Effector memory CD8-positive, alpha-beta T cell (primary cell): Measurements from ENCODE around the gene DISP1.
A peak's percentile ranks its signal among the peaks of the same experiment; 100 is the strongest.
"Not testable (repeated sequence)": the region's sequence is repeated elsewhere in the genome, so short reads cannot be mapped to it uniquely, and the experiment has no call there.

ENCODE experiments used
- ATAC-seq: fragments of 150-1000 bp; cut with Tn5 transposase; replicated peaks from 2 replicates; pipeline ENCODE4 v1.10.0; 2021; ENCODE audit warnings: mild to moderate bottlenecking, moderate library complexity
- DNase-seq, 3 experiments: peaks; one replicate each; pipeline ENCODE4 v3.0.0; 2021
- H3K27ac Mint-ChIP-seq, 2 donors: one replicate each; pipeline ENCODE4 v1.8.0; 2022; ENCODE audit warnings: mild to moderate bottlenecking in 2 of 2, mixed read lengths in 2 of 2, moderate library complexity in 2 of 2
- H3K27me3 Mint-ChIP-seq, 2 donors: one replicate each; pipeline ENCODE4 v1.8.0; 2022; ENCODE audit warnings: mixed read lengths in 2 of 2
- H3K36me3 Mint-ChIP-seq: one replicate; pipeline ENCODE4 v1.8.0; 2022; ENCODE audit warnings: mild to moderate bottlenecking, moderate library complexity, mixed read lengths; ENCODE audit not compliant: insufficient read depth
- H3K4me1 Mint-ChIP-seq, 2 donors: one replicate each; pipeline ENCODE4 v1.8.0; 2022; ENCODE audit warnings: low read depth in 2 of 2, mixed read lengths in 2 of 2
- H3K4me3 Mint-ChIP-seq, 2 donors: one replicate each; pipeline ENCODE4 v1.8.0; 2022; ENCODE audit warnings: mild to moderate bottlenecking in 2 of 2, mixed read lengths in 2 of 2, moderate library complexity in 2 of 2
- H3K9me3 Mint-ChIP-seq, 2 donors: one replicate each; pipeline ENCODE4 v1.8.0; 2022; ENCODE audit warnings: mixed read lengths in 2 of 2

Gene DISP1

DNA sequence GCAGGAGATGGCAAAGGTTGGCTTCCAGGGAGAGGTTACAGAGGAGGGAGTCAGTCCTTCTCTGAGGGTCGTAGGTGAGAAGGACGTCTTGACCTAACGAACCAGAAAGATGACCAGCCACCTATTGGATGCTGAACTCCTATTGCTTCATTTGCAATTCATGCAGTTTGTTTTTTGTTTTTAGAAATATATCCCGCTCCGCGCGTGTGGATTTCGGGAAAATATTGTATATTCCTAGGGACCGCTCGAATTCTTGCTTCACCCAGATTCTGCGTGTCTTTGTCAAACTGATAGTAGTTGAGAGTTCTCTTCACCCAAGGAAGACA, 564 bp downstream of the DISP1 start:
- H3K27me3 Mint-ChIP-seq: no peaks in the 10 kb centered on the region
- peaks cover 21 to 24% of the 10 kb centered on the region in 2 donors for H3K4me1 Mint-ChIP-seq
- H3K36me3 Mint-ChIP-seq: peaks cover 2% of the 10 kb centered on the region
- H3K9me3 Mint-ChIP-seq: peaks cover 0 to 6% of the 10 kb centered on the region in 2 donors
- DNase-seq (no peak), ATAC-seq (no peak)
- H3K27ac Mint-ChIP-seq: peak overlapping the region; percentile 88 to 94
- H3K4me3 Mint-ChIP-seq: peak overlapping the region; percentile 95

DNA sequence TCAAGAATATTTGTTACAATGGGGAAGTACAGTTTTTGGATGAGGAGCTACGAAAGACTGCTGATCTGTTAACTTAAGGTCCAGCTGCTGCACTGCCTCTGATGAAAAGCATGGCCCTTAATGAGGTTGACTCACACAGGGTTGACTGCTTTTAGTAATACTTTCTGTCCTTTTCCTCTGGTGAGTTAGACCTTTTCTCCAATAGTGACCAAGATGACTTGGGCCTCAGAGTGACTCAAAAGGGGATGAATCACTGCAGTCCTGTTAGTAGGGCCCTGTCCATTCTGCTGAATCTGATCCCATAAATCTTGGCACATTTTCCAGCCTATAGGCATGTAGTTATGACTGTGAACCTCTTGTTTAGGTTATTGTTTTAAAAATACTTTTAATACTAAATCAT, 2.7 kb downstream of the DISP1 start:
- ATAC-seq: no peak
- peaks cover 24 to 25% of the 10 kb centered on the region in 2 donors for H3K4me1 Mint-ChIP-seq
- no peaks in the 10 kb centered on the region for H3K27me3 Mint-ChIP-seq
- no peak overlapping the region for H3K4me3 Mint-ChIP-seq
- DNase-seq: no peak
- H3K27ac Mint-ChIP-seq: no peak overlapping the region
- peaks cover 2% of the 10 kb centered on the region for H3K36me3 Mint-ChIP-seq
- peaks cover 0 to 6% of the 10 kb centered on the region in 2 donors for H3K9me3 Mint-ChIP-seq

DNA sequence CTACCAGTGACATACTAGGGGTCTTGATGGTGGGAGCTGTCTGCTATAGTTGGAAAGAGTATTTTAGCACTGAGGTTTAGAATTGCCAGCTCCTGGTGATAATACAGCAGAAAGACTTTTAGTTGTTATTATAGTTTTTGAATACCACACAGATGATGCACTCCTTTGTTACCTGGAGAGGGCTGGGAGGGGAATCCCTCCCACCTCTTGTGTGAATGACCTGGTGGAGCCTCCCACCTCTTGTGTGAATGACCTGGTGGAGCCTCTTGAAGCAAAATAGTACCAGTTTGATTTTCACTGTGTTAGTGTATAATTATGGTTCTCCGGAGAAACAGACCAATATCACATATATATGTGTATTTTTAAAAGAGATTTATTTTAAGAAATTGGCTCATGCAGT, 3.3 kb downstream of the DISP1 start:
- no peaks in the 10 kb centered on the region for H3K27me3 Mint-ChIP-seq
- no peak for DNase-seq
- H3K9me3 Mint-ChIP-seq: peaks cover 0 to 6% of the 10 kb centered on the region in 2 donors
- no peak overlapping the region for H3K27ac Mint-ChIP-seq
- H3K4me3 Mint-ChIP-seq: no peak overlapping the region
- peaks cover 2% of the 10 kb centered on the region for H3K36me3 Mint-ChIP-seq
- no peak for ATAC-seq
- peaks cover 24 to 28% of the 10 kb centered on the region in 2 donors for H3K4me1 Mint-ChIP-seq

DNA sequence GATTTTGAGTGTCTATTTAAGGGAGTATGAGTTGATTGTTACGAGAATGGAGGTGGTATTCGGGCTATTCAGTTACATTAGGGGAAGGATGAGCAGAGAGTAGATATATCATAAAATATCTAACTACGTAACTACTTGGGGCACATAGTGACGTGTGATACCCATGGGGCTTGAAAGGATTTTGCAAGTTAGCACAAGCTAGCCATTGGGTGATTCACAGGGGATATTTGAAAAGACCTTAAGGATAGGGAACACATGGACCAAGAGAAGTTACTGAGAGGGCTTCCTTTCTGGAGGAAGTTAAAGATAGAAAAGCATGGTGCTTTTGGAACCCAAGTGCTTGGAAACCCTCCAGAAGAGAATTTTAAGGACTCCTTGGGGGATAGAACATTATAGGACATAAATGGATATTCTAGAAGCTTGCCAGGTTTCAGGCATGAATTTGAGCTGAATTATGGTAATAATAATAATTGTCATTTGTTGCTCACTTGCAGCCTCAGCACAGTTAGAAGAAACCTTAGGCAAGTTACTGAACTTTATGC, 5.4 kb downstream of the DISP1 start:
- Mint-ChIP-seq H3K4me1 (peaks cover 16 to 20% of the 10 kb centered on the region in 2 donors), H3K27me3 (no peaks in the 10 kb centered on the region), H3K4me3 (no peak overlapping the region), H3K27ac (no peak overlapping the region), H3K9me3 (no peaks in the 10 kb centered on the region), H3K36me3 (no peaks in the 10 kb centered on the region)
- DNase-seq (no peak), ATAC-seq (no peak)

DNA sequence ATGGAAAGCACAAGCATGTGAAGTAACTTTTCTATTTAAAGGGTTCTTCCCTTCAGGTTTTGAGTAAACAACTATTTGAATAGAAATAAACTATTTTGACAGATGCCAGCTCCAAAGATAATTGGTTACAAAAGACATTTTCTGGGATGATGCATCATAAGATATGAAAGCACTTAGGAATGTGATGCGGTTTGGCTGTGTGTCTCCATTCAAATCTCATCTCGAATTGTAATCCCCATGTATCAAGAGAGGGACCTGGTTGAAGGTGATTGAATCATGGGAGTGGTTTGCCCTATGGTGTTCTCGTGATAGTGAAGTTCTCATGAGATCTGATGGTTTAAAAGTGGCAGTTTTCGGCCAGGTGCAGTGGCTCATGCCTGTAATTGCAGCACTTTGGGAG, 6.4 kb downstream of the DISP1 start:
- Mint-ChIP-seq H3K36me3 (no peaks in the 10 kb centered on the region), H3K4me3 (no peak overlapping the region), H3K27ac (no peak overlapping the region), H3K27me3 (no peaks in the 10 kb centered on the region), H3K4me1 (peaks cover 13 to 17% of the 10 kb centered on the region in 2 donors), H3K9me3 (no peaks in the 10 kb centered on the region)
- no peak for ATAC-seq
- no peak for DNase-seq

DNA sequence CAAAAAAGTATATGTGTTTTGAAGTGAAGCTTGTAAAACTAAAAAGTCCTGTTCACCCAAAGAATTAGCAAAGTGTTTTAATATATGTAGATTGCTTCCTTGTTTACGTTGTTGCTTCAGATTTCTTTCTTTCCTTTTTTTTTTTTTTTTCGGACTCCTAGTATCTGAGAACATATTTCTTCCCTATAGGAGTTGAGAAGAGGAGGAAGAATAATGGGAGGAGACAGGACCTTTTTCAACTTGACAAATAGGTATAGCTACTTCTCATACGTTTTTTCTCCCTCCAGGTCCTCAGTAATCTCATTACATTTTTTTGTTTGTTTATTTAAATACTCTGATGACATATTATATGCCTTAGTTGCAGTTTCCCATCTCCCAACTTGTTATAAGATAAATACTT, 8.9 kb downstream of the DISP1 start:
- H3K4me1 Mint-ChIP-seq: peaks cover 4 to 11% of the 10 kb centered on the region in 2 donors
- no peaks in the 10 kb centered on the region for H3K9me3 Mint-ChIP-seq
- H3K27ac Mint-ChIP-seq: no peak overlapping the region
- DNase-seq: no peak
- H3K4me3 Mint-ChIP-seq: no peak overlapping the region
- no peaks in the 10 kb centered on the region for H3K27me3 Mint-ChIP-seq
- ATAC-seq: no peak
- H3K36me3 Mint-ChIP-seq: no peaks in the 10 kb centered on the region

DNA sequence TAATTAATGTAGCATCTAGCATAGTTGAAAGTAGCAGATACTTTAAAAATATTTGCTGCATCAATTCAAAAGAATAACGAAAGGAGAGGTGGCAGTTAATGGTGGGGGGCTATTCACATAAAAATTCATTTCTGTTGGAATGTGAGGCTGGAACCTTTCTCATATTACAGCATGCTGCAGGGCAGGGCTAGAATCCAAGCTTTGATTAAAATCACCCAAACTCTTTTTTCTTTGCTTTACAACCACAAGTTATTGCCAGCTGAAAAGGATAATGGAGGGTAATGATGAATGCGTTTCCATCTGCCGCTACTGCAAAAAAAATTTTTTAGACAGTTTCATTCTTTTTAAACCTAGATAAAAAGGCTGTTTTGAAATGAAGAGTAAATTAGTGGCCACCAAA, 9.8 kb downstream of the DISP1 start:
- H3K27me3 Mint-ChIP-seq: no peaks in the 10 kb centered on the region
- no peak overlapping the region for H3K27ac Mint-ChIP-seq
- ATAC-seq: no peak
- H3K4me1 Mint-ChIP-seq: peaks cover 4 to 11% of the 10 kb centered on the region in 2 donors
- no peaks in the 10 kb centered on the region for H3K9me3 Mint-ChIP-seq
- DNase-seq: no peak
- no peak overlapping the region for H3K4me3 Mint-ChIP-seq
- no peaks in the 10 kb centered on the region for H3K36me3 Mint-ChIP-seq

DNA sequence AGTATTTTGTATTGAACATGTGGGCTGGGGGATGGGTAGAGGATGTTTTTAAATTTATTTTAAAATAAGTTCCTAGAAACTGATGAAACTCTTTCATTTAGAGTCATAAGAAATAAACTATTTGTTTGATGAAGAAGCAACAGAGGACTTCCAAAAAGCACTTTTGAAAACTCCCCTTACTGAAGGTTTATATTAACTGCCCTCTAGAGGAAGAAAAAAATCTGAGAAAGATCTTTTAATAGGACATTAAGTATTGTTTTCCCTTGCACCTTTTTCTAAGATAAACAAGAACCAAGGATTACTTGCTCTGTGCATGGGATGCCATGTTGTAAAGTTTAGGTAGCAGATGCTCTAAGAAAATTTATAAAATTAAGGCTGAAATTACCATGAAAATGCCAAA, 14.1 kb downstream of the DISP1 start:
- H3K4me1 Mint-ChIP-seq: peaks cover 0 to 7% of the 10 kb centered on the region in 2 donors
- H3K36me3 Mint-ChIP-seq: no peaks in the 10 kb centered on the region
- DNase-seq: no peak
- H3K27ac Mint-ChIP-seq: no peak overlapping the region
- no peaks in the 10 kb centered on the region for H3K9me3 Mint-ChIP-seq
- H3K27me3 Mint-ChIP-seq: no peaks in the 10 kb centered on the region
- no peak for ATAC-seq
- no peak overlapping the region for H3K4me3 Mint-ChIP-seq

DNA sequence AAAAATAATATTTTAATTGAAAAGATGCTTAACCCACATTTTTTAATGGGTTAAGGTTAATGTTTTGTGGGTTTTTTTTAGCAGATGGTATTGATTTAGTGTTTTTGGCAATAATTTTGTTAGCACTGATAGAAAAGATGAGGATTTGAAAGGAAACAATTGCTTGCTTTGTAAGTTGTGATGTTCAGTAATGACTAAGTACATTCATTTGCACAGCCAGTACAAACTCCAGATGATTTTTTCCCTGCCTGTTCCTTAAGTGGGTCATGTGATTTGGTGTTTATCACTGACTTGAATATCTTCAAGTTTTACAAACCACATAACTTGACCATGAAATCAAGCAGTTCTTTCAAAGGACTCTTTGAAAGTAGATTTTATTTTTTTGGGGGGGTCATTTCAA, 15.0 kb downstream of the DISP1 start:
- DNase-seq (no peak), ATAC-seq (no peak)
- H3K9me3 Mint-ChIP-seq: no peaks in the 10 kb centered on the region
- peaks cover 0 to 7% of the 10 kb centered on the region in 2 donors for H3K4me1 Mint-ChIP-seq
- H3K4me3 Mint-ChIP-seq: no peak overlapping the region
- H3K27ac Mint-ChIP-seq: no peak overlapping the region
- H3K27me3 Mint-ChIP-seq: no peaks in the 10 kb centered on the region
- no peaks in the 10 kb centered on the region for H3K36me3 Mint-ChIP-seq

DNA sequence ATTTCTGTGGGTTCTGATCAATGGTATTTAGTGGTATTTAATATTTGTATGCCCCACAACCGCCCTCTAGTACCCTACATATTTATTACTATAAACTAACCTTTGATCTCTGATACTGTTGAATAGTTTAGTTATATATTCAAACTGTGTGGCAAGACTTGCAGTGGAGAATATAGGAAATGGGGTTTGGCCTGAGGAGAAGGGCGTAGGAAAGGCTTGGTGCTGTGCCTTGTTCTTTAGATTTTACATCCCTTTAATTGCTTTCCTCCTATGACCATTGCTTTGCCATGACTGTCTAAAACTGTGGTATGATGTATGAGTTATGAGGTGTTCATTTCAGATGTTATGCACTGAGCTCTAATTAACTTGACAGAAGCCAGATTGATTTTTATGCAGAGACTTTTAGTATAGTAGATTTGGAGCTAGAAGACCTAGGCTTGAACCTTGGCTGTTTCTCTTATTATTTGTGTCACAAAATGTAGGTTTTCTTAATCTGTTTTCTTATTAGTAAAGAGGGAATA, 18.6 kb downstream of the DISP1 start:
- no peaks in the 10 kb centered on the region for H3K27me3 Mint-ChIP-seq
- no peaks in the 10 kb centered on the region for H3K9me3 Mint-ChIP-seq
- H3K27ac Mint-ChIP-seq: no peak overlapping the region
- no peaks in the 10 kb centered on the region for H3K36me3 Mint-ChIP-seq
- H3K4me1 Mint-ChIP-seq: peaks cover 1 to 10% of the 10 kb centered on the region in 2 donors
- ATAC-seq: no peak
- DNase-seq: no peak
- H3K4me3 Mint-ChIP-seq: no peak overlapping the region

DNA sequence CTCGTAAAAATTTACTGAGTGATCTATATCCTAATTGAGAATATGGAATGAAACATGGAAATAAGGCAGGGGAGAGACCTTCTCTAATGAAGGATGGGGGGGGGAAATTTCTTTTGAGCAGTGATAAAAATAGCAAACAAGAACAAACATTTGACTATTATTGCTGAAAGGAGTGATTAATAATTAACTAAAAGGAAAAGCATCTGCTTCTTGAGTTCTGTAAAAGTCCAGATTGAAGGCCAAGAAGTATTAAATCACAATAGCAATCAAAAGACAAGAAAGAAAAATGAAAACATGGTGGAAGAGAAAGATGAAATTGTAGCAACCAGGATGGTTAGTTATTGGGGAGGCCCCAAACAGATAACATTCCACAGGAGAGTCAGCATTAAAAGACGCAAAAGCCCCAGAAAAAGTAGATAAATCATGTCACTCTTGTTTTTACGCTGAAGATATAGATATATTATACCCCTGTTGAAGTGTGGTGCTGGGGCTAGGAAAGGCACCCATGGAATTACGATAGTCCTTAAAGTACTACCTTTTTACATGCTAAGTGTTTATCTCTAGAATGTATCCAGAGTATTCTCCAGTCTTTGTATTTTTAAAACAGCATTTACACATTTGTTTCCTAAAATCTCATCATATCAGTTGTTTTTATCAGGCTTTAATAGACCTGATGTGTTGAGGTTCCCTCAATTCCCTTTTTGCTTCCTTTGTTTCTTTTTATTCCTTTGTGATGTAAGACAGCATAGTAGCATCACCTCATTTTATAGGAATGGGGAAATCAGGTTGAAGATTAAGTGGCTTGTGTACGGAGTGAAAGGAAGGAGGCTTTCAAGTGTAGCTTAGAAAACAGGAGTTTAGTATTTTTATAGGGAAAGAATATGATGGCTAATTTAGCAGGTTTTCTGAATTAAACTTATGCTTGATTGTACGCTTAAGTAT, 28.9 kb downstream of the DISP1 start:
- Mint-ChIP-seq H3K36me3 (peaks cover 3% of the 10 kb centered on the region), H3K4me1 (no peaks in the 10 kb centered on the region), H3K4me3 (no peak overlapping the region), H3K27me3 (no peaks in the 10 kb centered on the region), H3K9me3 (no peaks in the 10 kb centered on the region), H3K27ac (no peak overlapping the region)
- ATAC-seq (no peak), DNase-seq (no peak)

DNA sequence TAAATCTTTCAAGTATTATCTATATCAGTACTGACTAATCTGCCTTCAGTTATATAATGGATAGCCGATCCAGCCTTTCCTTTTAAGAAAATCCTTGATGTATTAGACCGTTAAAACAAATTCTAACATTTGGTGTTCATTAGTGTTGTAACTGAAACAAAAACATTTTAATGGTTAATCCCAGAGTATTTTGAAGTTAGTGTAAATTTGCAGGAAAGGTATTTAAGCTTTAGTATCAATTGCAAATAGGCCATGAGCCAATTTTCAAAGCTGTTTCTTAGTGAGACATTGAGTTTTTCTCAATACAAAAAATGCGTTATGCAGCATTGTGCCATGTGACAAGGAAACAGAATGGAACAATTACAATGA, 29.6 kb downstream of the DISP1 start:
- DNase-seq: no peak
- Mint-ChIP-seq H3K36me3 (peaks cover 3% of the 10 kb centered on the region), H3K4me3 (no peak overlapping the region), H3K27ac (no peak overlapping the region), H3K9me3 (no peaks in the 10 kb centered on the region), H3K27me3 (no peaks in the 10 kb centered on the region), H3K4me1 (no peaks in the 10 kb centered on the region)
- no peak for ATAC-seq

DNA sequence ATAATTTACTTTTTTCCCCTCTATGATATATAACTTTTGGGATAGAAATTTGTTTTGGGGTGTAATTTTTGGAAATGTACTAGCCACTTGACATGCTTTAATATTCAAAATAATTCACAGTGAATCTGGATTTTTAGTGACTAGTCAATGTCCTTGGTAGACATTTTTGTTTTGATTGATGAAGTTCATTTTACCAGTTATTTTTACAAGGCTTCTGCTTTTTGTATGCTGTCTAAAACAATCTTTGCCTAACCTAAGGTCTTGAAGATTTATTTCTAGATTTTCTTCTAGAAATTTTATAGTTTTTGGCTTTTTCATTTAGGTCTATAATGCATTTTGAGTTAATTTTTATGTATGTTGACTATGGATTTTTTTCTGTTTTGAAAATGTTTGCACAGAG, 30.9 kb downstream of the DISP1 start:
- Mint-ChIP-seq H3K4me3 (no peak overlapping the region), H3K27ac (no peak overlapping the region), H3K27me3 (no peaks in the 10 kb centered on the region), H3K4me1 (no peaks in the 10 kb centered on the region), H3K36me3 (peaks cover 3% of the 10 kb centered on the region), H3K9me3 (no peaks in the 10 kb centered on the region)
- no peak for ATAC-seq
- no peak for DNase-seq

DNA sequence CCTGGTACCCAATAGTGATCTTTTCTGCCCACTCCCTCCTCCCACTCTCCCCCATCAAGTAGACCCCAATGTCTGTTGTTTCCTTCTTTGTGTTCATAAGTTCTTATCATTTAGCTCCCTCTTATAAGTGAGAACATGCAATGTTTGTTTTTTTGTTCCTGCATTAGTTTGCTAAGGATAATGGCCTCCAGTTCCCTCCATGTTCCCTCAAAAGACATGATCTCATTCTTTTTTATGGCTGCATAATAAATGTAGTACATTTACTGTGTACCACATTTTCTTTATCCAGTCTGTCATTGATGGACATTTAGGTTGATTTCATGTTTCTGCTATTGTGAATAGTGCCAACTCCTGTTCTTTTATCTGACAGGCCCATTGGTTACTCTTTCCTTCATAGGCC, 35.7 kb downstream of the DISP1 start:
- not testable (repeated sequence) for H3K27me3 Mint-ChIP-seq, H3K27ac Mint-ChIP-seq, H3K4me1 Mint-ChIP-seq, H3K36me3 Mint-ChIP-seq, H3K4me3 Mint-ChIP-seq, DNase-seq, ATAC-seq, H3K9me3 Mint-ChIP-seq
